HG03521 (cell line): ENCODE measurements around the gene AGBL4.

Source experiments
- ATAC-seq: cut with Tn5 transposase; IDR thresholded peaks from one replicate; pipeline ENCODE4 v1.9.1; 2021; ENCODE audit warnings: mild to moderate bottlenecking, moderate library complexity; ENCODE audit not compliant: unreplicated experiment

AGBL4 gene

DNA sequence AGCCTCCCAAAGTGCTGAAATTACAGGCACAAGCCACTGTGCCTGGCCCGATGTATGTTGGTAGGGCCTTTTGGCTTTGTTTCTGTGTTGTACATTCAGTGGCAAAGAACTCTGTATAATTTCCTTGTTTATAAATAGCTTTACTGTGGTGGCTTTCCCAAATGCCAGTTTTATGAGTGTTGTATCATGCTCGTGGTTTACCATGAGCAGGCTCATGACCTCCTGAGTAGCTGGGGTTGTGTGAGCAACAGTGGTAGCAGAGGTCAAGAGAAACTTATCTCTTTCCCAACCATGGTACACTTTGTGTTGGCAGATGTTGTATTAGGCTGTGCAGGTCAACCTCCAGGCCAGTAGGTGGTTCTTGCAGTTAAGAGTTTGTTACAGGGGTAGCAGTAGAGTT lies 826.7 kb downstream of the AGBL4 start:
- ATAC-seq: no peak

- ATAC-seq: no peak
These were observed 833.6 kb downstream of the AGBL4 start for GRCh38 chr1:49190138-49190537.

DNA sequence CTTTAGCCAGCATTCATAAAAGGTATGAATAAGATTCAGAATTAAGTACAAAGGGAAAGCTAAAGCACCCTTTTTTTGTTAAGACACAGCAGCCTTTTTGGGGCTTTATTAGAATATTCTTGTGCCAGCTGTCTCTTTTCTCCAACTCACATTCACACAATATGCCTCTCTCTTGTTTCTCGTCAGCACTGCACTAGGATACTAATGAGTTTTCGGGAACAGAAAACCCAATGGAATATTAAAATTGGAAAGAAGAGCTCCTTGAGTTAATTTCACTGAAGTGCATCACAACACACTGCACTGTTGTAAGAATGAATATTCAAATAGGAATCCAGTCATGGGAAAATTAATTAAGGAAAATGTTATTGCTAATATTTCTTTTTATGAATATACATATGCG lies 836.7 kb downstream of the AGBL4 start:
- no peak for ATAC-seq

GRCh38 chr1:49185450-49185980 lies 838.2 kb downstream of the AGBL4 start:
- no peak for ATAC-seq

DNA sequence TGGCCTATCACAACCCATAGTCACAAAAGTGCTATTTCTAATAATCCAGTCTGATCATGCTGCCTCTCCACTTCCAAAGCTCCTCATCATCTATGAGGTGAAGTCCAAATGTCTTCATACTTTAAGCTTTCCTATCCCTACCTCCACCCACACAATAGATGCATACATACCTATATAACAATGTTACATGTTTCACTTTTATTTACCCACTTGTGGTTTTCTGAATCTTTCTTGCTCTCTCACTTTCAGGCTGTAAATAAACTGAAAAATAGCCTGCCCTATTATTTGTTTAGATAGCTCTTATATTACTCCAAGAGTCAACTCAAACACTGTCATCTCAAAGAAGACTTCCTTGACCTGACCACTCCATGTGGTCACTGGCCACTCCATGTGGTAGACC lies 840.3 kb downstream of the AGBL4 start:
- no peak for ATAC-seq

- ATAC-seq: no peak
These were observed 842.7 kb downstream of the AGBL4 start for GRCh38 chr1:49181033-49181432.

GRCh38 chr1:49171941-49172593 lies 851.7 kb downstream of the AGBL4 start:
- ATAC-seq: no peak

- no peak for ATAC-seq
These were observed 857.7 kb downstream of the AGBL4 start for GRCh38 chr1:49166031-49166430.

- ATAC-seq: no peak
These were observed 860.7 kb downstream of the AGBL4 start for GRCh38 chr1:49163031-49163430.

DNA sequence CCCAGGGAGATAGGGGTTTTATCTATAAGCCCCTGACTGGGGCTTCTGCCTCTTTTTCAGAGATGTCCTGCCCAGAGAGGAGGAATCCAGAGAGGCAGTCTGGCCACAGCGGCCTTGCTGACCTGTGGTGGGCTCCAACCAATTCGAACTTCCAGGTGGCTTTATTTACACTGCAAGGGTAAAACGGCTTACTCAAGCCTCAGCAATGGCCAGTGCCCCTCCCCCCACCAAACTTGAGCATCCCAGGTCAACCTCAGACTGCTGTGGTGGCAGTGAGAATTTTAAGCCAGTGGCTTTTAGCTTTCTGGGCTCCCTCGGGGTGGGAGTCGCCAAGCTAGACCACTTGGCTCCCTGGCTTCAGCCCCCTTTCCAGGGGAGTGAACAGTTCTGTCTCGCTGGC lies 863.1 kb downstream of the AGBL4 start:
- ATAC-seq: no peak

GRCh38 chr1:49136738-49137251 lies 887.0 kb downstream of the AGBL4 start:
- no peak for ATAC-seq

DNA sequence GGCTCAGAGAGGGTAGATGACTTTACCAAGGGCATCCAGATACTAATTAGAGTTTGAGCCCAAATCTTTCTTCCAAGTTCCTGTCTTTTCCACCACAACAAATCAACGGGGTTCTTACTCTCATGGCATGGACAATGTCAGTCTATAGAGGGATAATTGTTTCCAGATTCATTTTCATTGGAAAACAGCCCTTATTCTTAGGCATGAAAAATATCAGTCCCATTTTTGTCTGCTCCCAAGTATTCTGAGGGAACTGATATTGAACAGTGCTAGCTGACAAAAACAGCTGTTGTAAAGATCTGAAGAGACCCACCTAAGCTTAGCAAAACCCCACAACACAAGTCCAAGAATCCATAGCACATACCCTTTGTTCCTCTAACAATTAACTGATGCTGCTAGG lies 898.0 kb downstream of the AGBL4 start:
- no peak for ATAC-seq

DNA sequence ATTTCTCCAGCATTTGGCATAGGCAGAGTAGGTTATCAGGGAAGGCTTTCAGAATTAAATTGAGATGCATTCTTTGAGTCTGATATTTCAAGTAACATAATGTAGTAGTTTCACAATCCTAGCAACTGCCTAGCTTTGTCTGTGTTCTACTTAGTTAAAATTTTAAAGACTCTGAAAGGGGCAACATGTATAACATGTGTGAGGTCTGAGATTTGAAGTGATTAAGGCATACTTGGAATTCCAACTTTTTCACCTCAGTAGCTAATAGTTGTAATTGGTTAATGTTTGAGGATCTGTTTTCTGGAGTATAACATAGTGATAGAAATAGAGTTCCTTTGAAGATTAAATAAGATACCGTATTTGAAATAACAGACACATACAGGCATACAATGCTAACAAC lies 911.8 kb downstream of the AGBL4 start:
- no peak for ATAC-seq

- no peak for ATAC-seq
These were observed 917.3 kb downstream of the AGBL4 start for GRCh38 chr1:49106445-49106844.

GRCh38 chr1:49104575-49104974 lies 919.2 kb downstream of the AGBL4 start:
- no peak for ATAC-seq

DNA sequence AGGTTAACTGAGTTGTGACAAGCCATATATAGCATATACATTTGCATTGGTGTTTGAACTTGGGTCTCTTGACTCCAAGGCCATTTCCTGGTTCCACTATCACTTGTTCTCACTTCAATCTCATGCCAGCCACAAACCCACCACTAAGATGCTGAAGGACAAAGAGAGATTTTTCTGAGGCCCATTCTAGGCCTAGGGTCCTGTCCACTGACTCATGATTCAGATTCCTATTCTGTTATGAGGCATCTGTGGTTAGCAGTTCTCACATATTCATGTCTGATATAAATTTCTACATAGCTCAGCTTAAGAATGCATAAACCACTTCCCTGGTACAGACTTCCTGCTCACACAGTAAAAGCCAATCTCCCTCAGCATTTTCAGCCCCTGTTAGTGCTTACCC lies 921.0 kb downstream of the AGBL4 start:
- ATAC-seq: peak; percentile 72

- no peak for ATAC-seq
These were observed 924.9 kb downstream of the AGBL4 start for GRCh38 chr1:49098866-49099265.

- ATAC-seq: no peak
These were observed 937.4 kb downstream of the AGBL4 start for GRCh38 chr1:49086327-49086726.

DNA sequence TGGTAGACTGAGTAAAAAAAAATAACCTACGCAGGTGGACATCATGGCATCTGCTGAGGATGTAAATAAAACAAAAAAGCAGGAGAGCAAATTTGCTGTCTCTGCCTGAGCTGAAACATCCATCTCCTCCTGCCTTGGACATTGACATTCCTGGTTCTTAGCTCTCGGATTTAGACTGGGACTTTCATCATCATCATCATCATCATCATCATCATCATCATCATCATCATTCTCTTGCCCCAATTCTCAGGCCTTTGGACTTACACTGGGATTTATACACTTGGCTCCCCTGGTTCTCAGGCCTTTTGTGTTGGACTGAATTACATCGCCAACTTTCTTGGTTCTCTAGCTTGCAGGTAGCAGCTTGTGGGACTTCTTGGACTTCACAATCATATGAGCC lies 938.7 kb downstream of the AGBL4 start:
- no peak for ATAC-seq

- no peak for ATAC-seq
These were observed 963.0 kb downstream of the AGBL4 start for GRCh38 chr1:49060766-49061165.

DNA sequence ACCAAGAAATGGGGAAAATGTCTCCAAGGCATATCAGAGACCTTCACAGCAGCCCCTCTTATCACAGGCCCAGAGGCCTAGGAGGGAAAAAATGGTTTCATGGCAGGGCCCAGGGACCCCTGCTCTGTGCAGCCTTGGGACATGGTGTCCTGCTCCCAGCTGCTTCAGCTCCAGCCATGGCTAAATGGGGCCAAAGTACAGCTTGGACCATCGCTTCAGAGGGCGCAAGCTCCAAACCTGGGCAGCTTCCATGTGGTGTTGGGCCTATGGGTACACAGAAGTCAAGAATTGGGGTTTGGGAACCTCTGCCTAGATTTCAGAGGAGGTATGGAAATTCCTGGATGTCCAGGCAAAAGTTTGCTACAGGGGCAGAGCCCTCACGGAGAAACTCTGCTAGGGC lies 964.7 kb downstream of the AGBL4 start:
- no peak for ATAC-seq

DNA sequence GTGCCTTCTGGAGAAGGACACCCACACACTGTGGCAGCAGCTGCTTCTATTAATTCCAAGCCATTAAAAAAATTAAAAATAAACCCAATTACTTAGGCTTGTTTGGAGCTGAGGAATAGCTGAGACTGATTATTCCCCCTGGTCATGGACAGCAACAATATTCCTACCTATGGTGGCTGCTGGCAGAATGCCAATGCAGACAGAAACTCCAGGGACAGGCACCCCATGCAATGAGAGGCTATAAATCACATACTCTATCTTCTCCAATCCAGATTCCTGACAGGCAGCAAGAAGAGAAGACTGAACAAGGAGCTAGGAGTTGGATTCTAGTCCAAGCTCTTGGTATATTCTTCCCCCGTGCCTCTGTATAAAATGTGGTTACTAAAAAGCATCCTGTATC lies 971.7 kb downstream of the AGBL4 start:
- no peak for ATAC-seq

DNA sequence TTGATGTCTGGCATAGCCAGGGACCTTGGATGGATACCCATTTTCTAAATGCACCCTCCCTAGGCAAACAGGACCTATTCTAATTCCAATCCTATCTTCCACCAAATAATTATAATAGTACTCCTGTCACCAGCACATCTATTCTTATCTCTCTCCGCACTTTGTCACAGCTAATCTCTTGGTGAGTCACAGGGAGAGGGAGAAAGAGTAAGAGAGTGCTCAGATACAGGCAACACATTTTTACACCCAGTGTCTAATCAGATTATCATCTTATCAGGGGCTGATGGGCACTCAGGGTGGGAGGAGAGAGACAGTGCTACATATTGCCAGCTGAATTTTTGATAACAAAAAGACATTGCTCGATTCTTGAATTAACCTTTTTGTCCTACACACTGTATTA lies 972.1 kb downstream of the AGBL4 start:
- no peak for ATAC-seq
